Measurements from ENCODE around the gene WDR5.

Gene WDR5

GRCh38 chr9:134159566-134160245 is 23.8 kb downstream of the WDR5 start:
- no peak for DNase-seq

GRCh38 chr9:134161647-134162046 is 25.8 kb downstream of the WDR5 start:
- DNase-seq, result no peak

- DNase-seq, result no peak
These were observed 26.4 kb downstream of the WDR5 start for GRCh38 chr9:134162212-134162775.

GRCh38 chr9:134162926-134163370 is 27.1 kb downstream of the WDR5 start:
- no peak for DNase-seq

GRCh38 chr9:134163371-134164196 is 27.7 kb downstream of the WDR5 start:
- DNase-seq, result no peak

- no peak for DNase-seq
These were observed 29.0 kb downstream of the WDR5 start for GRCh38 chr9:134164879-134165278.

- DNase-seq, result no peak
These were observed 29.8 kb downstream of the WDR5 start for GRCh38 chr9:134165357-134166315.

- no peak for DNase-seq
These were observed 30.5 kb downstream of the WDR5 start for GRCh38 chr9:134166374-134166773.

GRCh38 chr9:134167530-134167931 is 31.6 kb downstream of the WDR5 start:
- no peak for DNase-seq

- no peak for DNase-seq
These were observed 33.1 kb downstream of the WDR5 start for GRCh38 chr9:134168757-134169550.

GRCh38 chr9:134169724-134170401 is 34.0 kb downstream of the WDR5 start:
- no peak for DNase-seq

GRCh38 chr9:134170532-134171315 is 34.8 kb downstream of the WDR5 start:
- DNase-seq, result no peak

GRCh38 chr9:134171316-134172197 is 35.7 kb downstream of the WDR5 start:
- DNase-seq, result no peak

- DNase-seq, result no peak
These were observed 36.6 kb downstream of the WDR5 start for GRCh38 chr9:134172198-134173126.

GRCh38 chr9:134173127-134174072 is 37.5 kb downstream of the WDR5 start:
- DNase-seq, result no peak

GRCh38 chr9:134174073-134174449 is 38.2 kb downstream of the WDR5 start:
- no peak for DNase-seq
